Measurements from ENCODE around the gene ASB9.
"Not testable (repeated sequence)": the region's sequence is repeated elsewhere in the genome, so short reads cannot be mapped to it uniquely, and the experiment has no call there.

ASB9 gene

GRCh38 chrX:15310117-15310516 lies 40.2 kb upstream of the ASB9 start:
- H3K4me3 ChIP-seq (ENCODE audit: low read depth, low read length), result no peak overlapping the region
- DNase-seq (ENCODE audit: low read depth), result no peak
- TF ChIP-seq CTCF (IDR thresholded peaks at IDR 0.05; ENCODE audit: low read depth, low read length) (no peak), POLR2A (IDR thresholded peaks at IDR 0.05; ENCODE audit: extremely low read depth, insufficient read length) (no peak), MAX (IDR thresholded peaks at IDR 0.05; ENCODE audit: low read depth, low read length) (no peak), MYC (IDR thresholded peaks at IDR 0.05; ENCODE audit: low read depth, low read length) (no peak)

GRCh38 chrX:15305899-15306298 lies 36.0 kb upstream of the ASB9 start:
- not testable (repeated sequence) for H3K4me3 ChIP-seq (ENCODE audit: low read depth, low read length); DNase-seq (ENCODE audit: low read depth)

GRCh38 chrX:15301924-15302323 lies 32.0 kb upstream of the ASB9 start:
- H3K4me3 ChIP-seq (ENCODE audit: low read depth, low read length), result no peak overlapping the region
- no peak for TF ChIP-seq CTCF (IDR thresholded peaks at IDR 0.05; ENCODE audit: low read depth, low read length)
- TF ChIP-seq MAX (IDR thresholded peaks at IDR 0.05; ENCODE audit: low read depth, low read length), result peak; percentile 91
- TF ChIP-seq MYC (IDR thresholded peaks at IDR 0.05; ENCODE audit: low read depth, low read length), result peak; percentile 67
- DNase-seq (ENCODE audit: low read depth), result peak; percentile 54

GRCh38 chrX:15299941-15300851 lies 30.3 kb upstream of the ASB9 start:
- no peak overlapping the region for H3K4me3 ChIP-seq (ENCODE audit: low read depth, low read length)
- peak; percentile 27 for DNase-seq (ENCODE audit: low read depth)

GRCh38 chrX:15298780-15299179 lies 28.9 kb upstream of the ASB9 start:
- TF ChIP-seq POLR2A (IDR thresholded peaks at IDR 0.05; ENCODE audit: extremely low read depth, insufficient read length), result no peak
- no peak for TF ChIP-seq MYC (IDR thresholded peaks at IDR 0.05; ENCODE audit: low read depth, low read length)
- no peak for TF ChIP-seq MAX (IDR thresholded peaks at IDR 0.05; ENCODE audit: low read depth, low read length)
- TF ChIP-seq CTCF (IDR thresholded peaks at IDR 0.05; ENCODE audit: low read depth, low read length), result no peak
- no peak overlapping the region for H3K4me3 ChIP-seq (ENCODE audit: low read depth, low read length)
- DNase-seq (ENCODE audit: low read depth), result no peak

More at GRCh38 chrX:15299941-15300851, 30.3 kb upstream of the ASB9 start:
- TF ChIP-seq MYC (IDR thresholded peaks at IDR 0.05; ENCODE audit: low read depth, low read length) (no peak), CTCF (IDR thresholded peaks at IDR 0.05; ENCODE audit: low read depth, low read length) (peak; percentile 8)

- TF ChIP-seq POLR2A (IDR thresholded peaks at IDR 0.05; ENCODE audit: extremely low read depth, insufficient read length) (no peak), CTCF (IDR thresholded peaks at IDR 0.05; ENCODE audit: low read depth, low read length) (no peak), MYC (IDR thresholded peaks at IDR 0.05; ENCODE audit: low read depth, low read length) (no peak), MAX (IDR thresholded peaks at IDR 0.05; ENCODE audit: low read depth, low read length) (no peak)
- no peak for DNase-seq (ENCODE audit: low read depth)
- H3K4me3 ChIP-seq (ENCODE audit: low read depth, low read length), result no peak overlapping the region
These were observed 28.3 kb upstream of the ASB9 start for GRCh38 chrX:15298201-15298600.
